ENCODE results near the gene METAP1D.

METAP1D gene

DNA sequence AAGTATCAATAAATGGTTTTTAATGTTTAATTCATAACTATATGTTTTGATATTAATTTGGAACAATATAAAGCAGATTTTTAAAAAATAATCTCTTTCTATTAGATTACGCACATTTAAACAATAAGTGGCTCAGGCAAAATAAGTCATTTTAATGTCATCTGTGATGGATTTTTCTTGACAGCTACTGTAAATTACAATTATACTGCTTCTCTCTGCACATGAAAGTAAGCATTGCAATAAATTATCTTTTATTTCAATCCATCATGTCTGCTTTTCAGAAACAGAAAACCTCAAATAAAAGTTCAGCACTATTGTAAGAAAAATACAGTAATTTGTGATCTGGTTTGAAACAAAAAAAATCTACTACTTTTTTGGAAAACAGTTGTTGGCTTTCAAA lies 74.5 kb downstream of the METAP1D start:
- Mint-ChIP-seq H3K36me3 (peaks cover 31% of the 10 kb centered on the region), H3K9me3 (ENCODE audit: low read depth) (no peaks in the 10 kb centered on the region), H3K27me3 (peaks cover 14% of the 10 kb centered on the region), H3K4me1 (ENCODE audit: low read depth) (no peaks in the 10 kb centered on the region), H3K4me3 (no peak overlapping the region), H3K27ac (no peak overlapping the region)

DNA sequence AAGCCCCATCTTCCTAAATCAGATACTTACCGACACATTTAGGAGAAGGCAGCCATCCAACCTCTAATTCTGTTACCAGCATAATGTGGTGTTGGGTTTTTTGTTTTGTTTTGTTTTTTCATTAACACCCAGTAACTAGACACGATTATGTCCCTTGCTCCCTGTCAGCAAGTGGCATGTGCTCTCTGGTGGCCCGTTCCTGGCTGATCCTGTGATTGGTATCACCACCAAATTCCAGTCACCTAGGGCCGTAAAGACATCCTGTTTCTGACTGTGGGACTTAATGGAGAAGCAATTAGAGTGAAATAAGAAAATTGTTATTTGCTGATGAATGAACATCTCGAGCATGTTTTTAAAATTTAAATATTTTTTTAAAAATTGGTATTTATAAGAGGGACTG lies 79.7 kb downstream of the METAP1D start:
- Mint-ChIP-seq H3K27me3 (peaks cover 43% of the 10 kb centered on the region), H3K9me3 (ENCODE audit: low read depth) (no peaks in the 10 kb centered on the region), H3K4me3 (no peak overlapping the region), H3K4me1 (ENCODE audit: low read depth) (peaks cover 20% of the 10 kb centered on the region), H3K27ac (no peak overlapping the region), H3K36me3 (peaks cover 7% of the 10 kb centered on the region)

- peaks cover 20% of the 10 kb centered on the region for H3K4me1 Mint-ChIP-seq (ENCODE audit: low read depth)
- H3K27me3 Mint-ChIP-seq: peaks cover 43% of the 10 kb centered on the region
- no peak overlapping the region for H3K27ac Mint-ChIP-seq
- H3K9me3 Mint-ChIP-seq (ENCODE audit: low read depth): no peaks in the 10 kb centered on the region
- peaks cover 7% of the 10 kb centered on the region for H3K36me3 Mint-ChIP-seq
- H3K4me3 Mint-ChIP-seq: no peak overlapping the region
Measured at GRCh38 chr2:172079838-172080640, 80.3 kb downstream of the METAP1D start.

GRCh38 chr2:172080641-172081220 lies 81.0 kb downstream of the METAP1D start:
- Mint-ChIP-seq H3K36me3 (peaks cover 4% of the 10 kb centered on the region), H3K9me3 (ENCODE audit: low read depth) (no peaks in the 10 kb centered on the region), H3K4me1 (ENCODE audit: low read depth) (peaks cover 26% of the 10 kb centered on the region), H3K27me3 (peaks cover 48% of the 10 kb centered on the region), H3K27ac (no peak overlapping the region), H3K4me3 (no peak overlapping the region)

GRCh38 chr2:172081221-172082022 lies 81.7 kb downstream of the METAP1D start:
- Mint-ChIP-seq H3K36me3 (peaks cover 4% of the 10 kb centered on the region), H3K4me1 (ENCODE audit: low read depth) (peaks cover 31% of the 10 kb centered on the region), H3K27me3 (peaks cover 48% of the 10 kb centered on the region), H3K9me3 (ENCODE audit: low read depth) (no peaks in the 10 kb centered on the region), H3K27ac (no peak overlapping the region), H3K4me3 (no peak overlapping the region)

- H3K4me3 Mint-ChIP-seq: no peak overlapping the region
- H3K27me3 Mint-ChIP-seq: peaks cover 55% of the 10 kb centered on the region
- H3K27ac Mint-ChIP-seq: peak overlapping the region; percentile 34
- H3K9me3 Mint-ChIP-seq (ENCODE audit: low read depth): no peaks in the 10 kb centered on the region
- H3K4me1 Mint-ChIP-seq (ENCODE audit: low read depth): peaks cover 40% of the 10 kb centered on the region
- H3K36me3 Mint-ChIP-seq: peaks cover 4% of the 10 kb centered on the region
Measured at GRCh38 chr2:172082105-172082943, 82.6 kb downstream of the METAP1D start.

DNA sequence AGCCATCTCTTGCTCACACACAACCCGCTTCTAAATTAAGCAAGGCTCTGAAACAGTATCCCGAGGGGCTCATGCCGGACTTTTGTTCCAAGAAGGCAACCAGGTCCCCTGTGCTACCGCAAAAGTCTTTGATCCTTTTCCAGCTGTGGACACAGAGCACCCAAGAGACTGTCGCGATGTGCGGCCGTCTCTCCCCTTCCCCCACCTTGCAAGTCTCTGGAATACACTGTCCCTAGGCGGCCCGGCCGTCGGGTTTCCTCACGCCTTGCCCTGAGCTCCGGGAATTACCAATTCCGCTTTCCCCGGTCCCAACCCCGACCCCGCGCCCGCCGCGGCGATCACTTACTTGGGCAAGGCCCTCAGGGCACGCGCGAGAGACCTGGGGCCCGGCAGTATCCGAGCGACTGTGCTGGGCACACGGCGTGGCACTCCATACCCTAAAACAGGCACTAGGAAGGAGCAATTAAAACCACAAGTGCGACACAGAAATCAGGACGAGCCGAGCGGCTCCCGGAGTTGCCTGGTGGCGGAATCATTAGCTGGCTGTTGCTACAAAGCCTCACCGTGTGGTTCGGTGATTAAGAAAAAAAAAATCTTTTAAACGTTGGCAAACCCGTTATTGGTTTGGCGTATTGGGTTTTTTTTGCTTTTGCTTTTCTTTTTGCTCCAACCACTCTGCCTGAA lies 83.3 kb downstream of the METAP1D start:
- H3K4me1 Mint-ChIP-seq (ENCODE audit: low read depth): peaks cover 48% of the 10 kb centered on the region
- peak overlapping the region; percentile 79 for H3K4me3 Mint-ChIP-seq
- H3K36me3 Mint-ChIP-seq: peaks cover 4% of the 10 kb centered on the region
- H3K27ac Mint-ChIP-seq: no peak overlapping the region
- peaks cover 63% of the 10 kb centered on the region for H3K27me3 Mint-ChIP-seq
- H3K9me3 Mint-ChIP-seq (ENCODE audit: low read depth): no peaks in the 10 kb centered on the region

- Mint-ChIP-seq H3K4me3 (peak overlapping the region; percentile 79), H3K4me1 (ENCODE audit: low read depth) (peaks cover 52% of the 10 kb centered on the region), H3K9me3 (ENCODE audit: low read depth) (no peaks in the 10 kb centered on the region), H3K36me3 (peaks cover 4% of the 10 kb centered on the region), H3K27ac (peak overlapping the region; percentile 54), H3K27me3 (peaks cover 70% of the 10 kb centered on the region)
Measured at GRCh38 chr2:172083628-172084394, 84.1 kb downstream of the METAP1D start.

GRCh38 chr2:172084395-172084644 lies 84.6 kb downstream of the METAP1D start:
- Mint-ChIP-seq H3K4me1 (ENCODE audit: low read depth) (peaks cover 52% of the 10 kb centered on the region), H3K27me3 (peaks cover 68% of the 10 kb centered on the region), H3K27ac (no peak overlapping the region), H3K9me3 (ENCODE audit: low read depth) (no peaks in the 10 kb centered on the region), H3K36me3 (peaks cover 2% of the 10 kb centered on the region), H3K4me3 (peak overlapping the region; percentile 79)

DNA sequence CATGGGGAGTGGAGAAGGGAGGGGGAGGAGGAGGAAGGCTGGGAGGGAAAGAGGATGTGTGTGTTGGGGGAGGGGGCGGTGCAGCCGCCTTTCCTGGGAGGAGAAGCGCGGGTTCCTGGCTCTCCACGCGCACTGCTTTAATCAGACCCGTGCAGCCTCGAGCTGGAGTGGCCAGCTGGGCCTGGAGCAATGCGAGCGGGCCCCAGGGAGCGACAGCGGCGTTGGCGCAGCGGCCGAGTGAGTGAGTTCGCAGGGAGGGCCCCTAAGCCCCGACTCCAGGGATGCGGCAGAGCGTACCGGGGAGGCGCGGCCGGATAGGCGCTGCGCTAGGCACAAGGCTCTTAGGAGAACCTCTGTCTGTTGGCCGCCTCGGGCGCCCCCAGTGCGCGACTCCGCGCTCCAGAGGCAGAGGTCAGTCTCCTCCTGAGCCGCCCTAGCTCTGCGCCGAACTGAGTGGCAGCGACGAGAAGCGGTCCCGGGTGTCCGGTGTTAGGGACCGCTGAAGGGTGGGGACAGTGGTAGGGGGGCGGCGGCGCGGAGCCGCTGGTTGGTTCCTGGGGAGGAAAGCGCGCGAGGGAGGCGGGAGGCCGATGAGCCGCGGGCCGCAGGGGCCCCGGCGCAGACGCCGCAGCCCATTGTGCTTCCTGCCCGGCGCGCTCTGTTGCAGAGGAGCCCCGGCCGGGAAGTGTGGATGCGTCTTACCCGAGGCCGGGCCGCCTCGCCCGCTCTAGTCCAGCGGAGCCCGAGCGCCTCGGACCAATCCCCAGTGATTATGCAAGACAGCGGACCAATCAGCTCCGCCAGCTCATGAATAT lies 85.1 kb downstream of the METAP1D start:
- H3K27ac Mint-ChIP-seq: no peak overlapping the region
- H3K36me3 Mint-ChIP-seq: peaks cover under 1% of the 10 kb centered on the region
- no peaks in the 10 kb centered on the region for H3K9me3 Mint-ChIP-seq (ENCODE audit: low read depth)
- peaks cover 68% of the 10 kb centered on the region for H3K27me3 Mint-ChIP-seq
- H3K4me1 Mint-ChIP-seq (ENCODE audit: low read depth): peaks cover 52% of the 10 kb centered on the region
- H3K4me3 Mint-ChIP-seq: peak overlapping the region; percentile 79

- Mint-ChIP-seq H3K27me3 (peaks cover 63% of the 10 kb centered on the region), H3K9me3 (ENCODE audit: low read depth) (no peaks in the 10 kb centered on the region), H3K4me1 (ENCODE audit: low read depth) (peaks cover 51% of the 10 kb centered on the region), H3K36me3 (no peaks in the 10 kb centered on the region), H3K27ac (no peak within 1 kb of the TSS), H3K4me3 (peak within 1 kb of the TSS; percentile 79)
Measured at GRCh38 chr2:172085460-172086159, 85.9 kb downstream of the METAP1D start, which contains the start of gene DLX1. Gene DLX1, plus strand, starts transcription at chr2:172085507. Its CDS starts 171 bp downstream, at chr2:172085678.

DNA sequence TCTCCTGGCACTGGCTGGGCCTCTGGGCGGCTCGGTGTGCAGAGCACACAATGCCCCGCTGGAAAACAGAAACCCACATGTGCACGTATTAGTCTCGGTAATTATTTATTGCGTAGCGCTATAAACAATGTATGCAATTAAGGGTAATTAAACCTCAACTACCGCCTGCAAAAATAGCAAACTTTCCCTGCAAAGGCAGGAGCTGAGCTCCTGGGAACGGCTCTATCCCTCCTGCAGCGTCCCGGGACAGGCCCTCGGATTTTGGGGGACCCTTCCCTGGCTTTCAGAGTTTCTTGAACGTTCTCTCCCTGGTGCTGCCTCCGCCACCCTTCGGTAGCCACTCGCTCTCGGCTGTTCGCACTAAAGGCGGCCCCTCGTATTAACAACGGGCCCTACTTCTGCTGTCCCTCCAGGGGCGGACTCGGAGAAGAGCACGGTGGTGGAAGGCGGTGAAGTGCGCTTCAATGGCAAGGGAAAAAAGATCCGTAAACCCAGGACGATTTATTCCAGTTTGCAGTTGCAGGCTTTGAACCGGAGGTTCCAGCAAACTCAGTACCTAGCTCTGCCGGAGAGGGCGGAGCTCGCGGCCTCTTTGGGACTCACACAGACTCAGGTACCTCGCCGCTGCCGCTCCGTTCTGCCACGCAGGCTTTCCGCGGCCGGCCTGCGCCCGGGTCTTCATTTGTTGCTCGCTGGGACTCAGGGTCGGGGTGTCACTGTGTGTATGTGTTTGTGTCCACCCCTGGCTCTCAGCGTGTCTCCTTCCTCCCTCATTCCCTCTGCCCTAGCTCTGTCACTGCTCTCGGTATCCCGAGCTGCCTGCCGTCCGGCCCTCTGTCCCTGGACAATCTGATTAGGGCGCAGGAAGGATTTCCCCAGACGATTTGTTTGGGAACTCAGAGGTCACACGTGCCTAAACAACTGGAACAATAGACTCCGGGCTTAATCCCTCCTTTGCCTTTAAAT lies 86.8 kb downstream of the METAP1D start:
- H3K4me1 Mint-ChIP-seq (ENCODE audit: low read depth): peaks cover 51% of the 10 kb centered on the region
- peak overlapping the region; percentile 62 for H3K4me3 Mint-ChIP-seq
- no peaks in the 10 kb centered on the region for H3K9me3 Mint-ChIP-seq (ENCODE audit: low read depth)
- no peak overlapping the region for H3K27ac Mint-ChIP-seq
- H3K27me3 Mint-ChIP-seq: peaks cover 63% of the 10 kb centered on the region
- no peaks in the 10 kb centered on the region for H3K36me3 Mint-ChIP-seq

Measured in activated naive CD8-positive, alpha-beta T cell (primary cell).